ENCODE results near the gene GPR137B.
"Not testable (repeated sequence)": the region's sequence is repeated elsewhere in the genome, so short reads cannot be mapped to it uniquely, and the experiment has no call there.

GPR137B gene

DNA sequence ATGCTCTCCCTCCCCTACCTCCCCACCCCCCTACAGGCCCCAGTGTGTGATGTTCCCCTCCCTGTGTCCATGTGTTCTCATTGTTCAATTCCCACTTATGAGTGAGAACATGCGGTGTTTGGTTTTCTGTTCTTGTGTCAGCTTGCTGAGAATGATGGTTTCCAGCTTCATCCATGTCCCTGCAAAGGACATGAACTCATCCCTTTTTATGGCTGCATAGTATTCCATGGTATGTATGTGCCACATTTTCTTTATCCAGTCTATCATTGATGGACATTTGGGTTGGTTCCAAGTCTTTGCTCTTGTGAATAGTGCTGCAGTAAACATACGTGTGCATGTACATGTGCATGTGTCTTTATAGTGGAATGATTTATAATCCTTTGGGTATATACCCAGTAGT is 44.1 kb downstream of the GPR137B start:
- H3K9me3 ChIP-seq (ENCODE audit: control insufficient read depth in 1 of 2, low read length in 2 of 2); H3K4me3 ChIP-seq (ENCODE audit: low read depth in 1 of 2, low read length in 2 of 2); H3K36me3 ChIP-seq (ENCODE audit: control insufficient read depth in 1 of 2, insufficient read depth in 2 of 2, low read length in 2 of 2); H3K9ac ChIP-seq (ENCODE audit: low read depth in 1 of 2, low read length in 2 of 2); H3K27ac ChIP-seq (ENCODE audit: low read depth, low read length); H3K4me1 ChIP-seq (ENCODE audit: control insufficient read depth in 1 of 2, insufficient read depth in 2 of 2, low read length in 2 of 2); H3K27me3 ChIP-seq (ENCODE audit: control insufficient read depth in 1 of 2, insufficient read depth in 2 of 2, low read length in 2 of 2): not testable (repeated sequence)

DNA sequence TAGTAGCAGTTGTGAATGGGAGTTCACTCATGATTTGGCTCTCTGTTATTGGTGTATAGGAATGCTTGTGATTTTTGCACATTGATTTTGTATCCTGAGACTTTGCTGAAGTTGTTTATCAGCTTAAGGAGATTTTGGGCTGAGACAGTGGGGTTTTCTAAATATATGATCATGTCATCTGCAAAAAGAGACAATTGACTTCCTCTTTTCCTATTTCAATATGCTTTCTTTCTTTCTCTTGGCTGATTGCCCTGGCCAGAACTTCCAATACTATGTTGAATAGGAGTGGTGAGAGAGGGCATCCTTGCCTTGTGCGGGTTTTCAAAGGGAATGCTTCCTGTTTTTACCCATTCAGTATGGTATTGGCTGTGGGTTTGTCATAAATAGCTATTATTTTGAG is 45.7 kb downstream of the GPR137B start:
- H3K27me3 ChIP-seq (ENCODE audit: control insufficient read depth in 1 of 2, insufficient read depth in 2 of 2, low read length in 2 of 2); H3K36me3 ChIP-seq (ENCODE audit: control insufficient read depth in 1 of 2, insufficient read depth in 2 of 2, low read length in 2 of 2): not testable (repeated sequence)

DNA sequence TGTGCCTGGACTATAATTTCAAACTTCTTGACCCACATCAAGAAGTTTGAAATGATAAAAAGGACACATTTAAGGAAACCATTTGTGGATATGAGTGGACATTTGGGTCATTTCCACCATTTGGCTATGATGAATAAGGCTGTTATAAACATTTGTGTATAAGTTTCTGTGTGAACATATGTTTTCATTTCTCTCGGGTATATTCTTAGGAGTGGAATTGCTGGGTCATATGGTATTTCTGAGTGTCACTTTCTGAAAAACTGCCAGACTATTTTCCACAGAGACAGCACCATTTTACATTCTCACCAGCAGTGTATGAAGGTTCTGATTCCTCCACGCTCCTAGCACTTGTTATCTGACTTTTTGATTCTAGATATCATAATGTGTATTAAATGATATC is 50.8 kb downstream of the GPR137B start:
- Histone ChIP-seq H3K9ac (ENCODE audit: low read depth in 1 of 2, low read length in 2 of 2) (no peak overlapping the region), H3K9me3 (ENCODE audit: control insufficient read depth in 1 of 2, low read length in 2 of 2) (peaks cover 0 to 3% of the 10 kb centered on the region in 2 donors), H3K27ac (ENCODE audit: low read depth, low read length) (no peak overlapping the region), H3K27me3 (ENCODE audit: control insufficient read depth in 1 of 2, insufficient read depth in 2 of 2, low read length in 2 of 2) (no peaks in the 10 kb centered on the region), H3K4me3 (ENCODE audit: low read depth in 1 of 2, low read length in 2 of 2) (no peak overlapping the region), H3K36me3 (ENCODE audit: control insufficient read depth in 1 of 2, insufficient read depth in 2 of 2, low read length in 2 of 2) (peaks cover 0 to 3% of the 10 kb centered on the region in 2 donors), H3K4me1 (ENCODE audit: control insufficient read depth in 1 of 2, insufficient read depth in 2 of 2, low read length in 2 of 2) (no peaks in the 10 kb centered on the region)

More for the DNA sequence above, 45.7 kb downstream of the GPR137B start:
- H3K9me3 ChIP-seq (ENCODE audit: control insufficient read depth in 1 of 2, low read length in 2 of 2); H3K4me1 ChIP-seq (ENCODE audit: control insufficient read depth in 1 of 2, insufficient read depth in 2 of 2, low read length in 2 of 2); H3K4me3 ChIP-seq (ENCODE audit: low read depth in 1 of 2, low read length in 2 of 2); H3K9ac ChIP-seq (ENCODE audit: low read depth in 1 of 2, low read length in 2 of 2); H3K27ac ChIP-seq (ENCODE audit: low read depth, low read length): not testable (repeated sequence)

DNA sequence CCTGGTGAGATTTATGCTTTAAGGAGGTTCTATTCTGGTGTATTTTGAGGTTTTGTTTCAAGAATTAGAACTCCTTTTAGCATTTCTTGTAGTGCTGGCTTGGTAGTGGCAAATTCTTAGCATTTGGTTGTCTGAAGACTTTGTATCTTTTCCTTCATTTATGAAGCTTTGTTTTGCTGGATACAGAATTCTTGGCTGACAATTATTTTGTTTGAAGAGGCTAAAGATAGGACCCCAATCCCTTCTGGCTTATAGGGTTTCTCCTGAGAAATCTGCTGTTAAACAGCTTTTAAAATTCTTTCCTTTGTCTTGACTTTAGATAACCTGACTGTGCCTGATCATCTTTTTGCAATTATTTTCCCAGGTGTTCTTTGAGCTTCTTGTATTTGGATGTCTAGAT is 58.6 kb downstream of the GPR137B start:
- H3K4me3 ChIP-seq (ENCODE audit: low read depth in 1 of 2, low read length in 2 of 2): no peak overlapping the region
- H3K36me3 ChIP-seq (ENCODE audit: control insufficient read depth in 1 of 2, insufficient read depth in 2 of 2, low read length in 2 of 2): peaks cover 0 to 10% of the 10 kb centered on the region in 2 donors
- no peak overlapping the region for H3K9ac ChIP-seq (ENCODE audit: low read depth in 1 of 2, low read length in 2 of 2)
- no peak overlapping the region for H3K27ac ChIP-seq (ENCODE audit: low read depth, low read length)
- H3K27me3 ChIP-seq (ENCODE audit: control insufficient read depth in 1 of 2, insufficient read depth in 2 of 2, low read length in 2 of 2): no peaks in the 10 kb centered on the region
- peaks cover 13 to 28% of the 10 kb centered on the region in 2 donors for H3K9me3 ChIP-seq (ENCODE audit: control insufficient read depth in 1 of 2, low read length in 2 of 2)
- no peaks in the 10 kb centered on the region for H3K4me1 ChIP-seq (ENCODE audit: control insufficient read depth in 1 of 2, insufficient read depth in 2 of 2, low read length in 2 of 2)

DNA sequence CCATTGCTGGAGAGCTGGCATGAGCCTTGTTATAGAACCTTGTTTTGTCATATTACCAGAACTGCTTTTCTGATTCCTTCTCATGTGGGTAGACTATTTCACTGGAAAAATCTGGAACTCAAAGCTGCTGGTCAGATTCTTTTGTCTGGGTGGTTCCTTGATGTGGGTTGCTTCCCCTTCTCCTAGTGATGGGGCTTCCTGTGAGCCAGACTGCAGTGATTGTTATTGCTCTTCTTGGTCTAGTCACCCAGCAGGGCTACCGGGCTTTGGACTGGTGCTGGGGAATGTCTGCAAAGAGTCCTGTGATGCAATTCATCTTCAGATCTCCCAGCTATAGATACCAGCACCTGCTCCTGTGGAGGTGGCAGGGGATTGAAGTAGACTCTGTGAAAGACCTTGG is 59.4 kb downstream of the GPR137B start:
- Histone ChIP-seq H3K9me3 (ENCODE audit: control insufficient read depth in 1 of 2, low read length in 2 of 2) (peaks cover 13 to 28% of the 10 kb centered on the region in 2 donors), H3K4me3 (ENCODE audit: low read depth in 1 of 2, low read length in 2 of 2) (no peak overlapping the region), H3K27me3 (ENCODE audit: control insufficient read depth in 1 of 2, insufficient read depth in 2 of 2, low read length in 2 of 2) (no peaks in the 10 kb centered on the region), H3K9ac (ENCODE audit: low read depth in 1 of 2, low read length in 2 of 2) (no peak overlapping the region), H3K36me3 (ENCODE audit: control insufficient read depth in 1 of 2, insufficient read depth in 2 of 2, low read length in 2 of 2) (peaks cover 0 to 13% of the 10 kb centered on the region in 2 donors), H3K4me1 (ENCODE audit: control insufficient read depth in 1 of 2, insufficient read depth in 2 of 2, low read length in 2 of 2) (no peaks in the 10 kb centered on the region), H3K27ac (ENCODE audit: low read depth, low read length) (no peak overlapping the region)

DNA sequence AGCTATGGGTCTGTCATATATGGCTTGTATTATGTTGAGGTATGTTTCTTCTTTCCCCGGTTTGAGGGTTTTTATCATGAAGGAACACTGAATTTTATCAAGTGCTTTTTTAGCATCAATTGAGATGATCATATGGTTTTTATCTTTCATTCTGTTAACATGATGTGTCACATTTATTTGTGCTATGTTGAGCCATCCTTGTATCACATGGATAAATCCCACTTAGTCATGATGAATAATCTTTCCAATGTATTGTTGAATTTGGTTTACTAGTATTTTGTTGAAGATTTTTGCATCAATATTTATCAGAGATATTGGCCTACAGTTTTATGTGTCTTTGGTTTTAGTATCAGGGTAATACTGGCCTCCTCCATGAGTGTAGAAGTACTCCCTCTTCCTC is 61.7 kb downstream of the GPR137B start:
- Histone ChIP-seq H3K4me1 (ENCODE audit: control insufficient read depth in 1 of 2, insufficient read depth in 2 of 2, low read length in 2 of 2) (no peaks in the 10 kb centered on the region), H3K4me3 (ENCODE audit: low read depth in 1 of 2, low read length in 2 of 2) (no peak overlapping the region), H3K27ac (ENCODE audit: low read depth, low read length) (no peak overlapping the region), H3K36me3 (ENCODE audit: control insufficient read depth in 1 of 2, insufficient read depth in 2 of 2, low read length in 2 of 2) (peaks cover 4 to 13% of the 10 kb centered on the region in 2 donors), H3K9ac (ENCODE audit: low read depth in 1 of 2, low read length in 2 of 2) (no peak overlapping the region), H3K27me3 (ENCODE audit: control insufficient read depth in 1 of 2, insufficient read depth in 2 of 2, low read length in 2 of 2) (no peaks in the 10 kb centered on the region), H3K9me3 (ENCODE audit: control insufficient read depth in 1 of 2, low read length in 2 of 2) (peaks cover 13 to 24% of the 10 kb centered on the region in 2 donors)

DNA sequence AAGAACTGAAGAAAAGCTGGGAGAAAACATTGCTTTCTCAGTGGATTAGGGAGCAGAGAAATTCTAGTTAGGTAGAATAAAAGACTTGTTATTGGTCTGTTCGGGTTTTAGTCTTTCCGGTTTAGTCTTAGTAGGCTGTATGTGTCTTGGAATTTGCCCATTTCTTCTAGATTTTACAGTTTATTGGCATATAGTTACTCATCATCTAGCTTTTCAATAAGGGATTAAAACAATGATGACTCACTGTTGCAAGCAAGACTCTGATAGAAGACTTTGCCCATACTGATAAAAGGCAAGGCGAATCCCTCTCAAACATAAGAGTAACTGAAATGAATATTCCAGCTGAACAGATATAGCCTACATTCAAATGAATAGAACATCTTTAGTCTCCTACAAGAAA is 62.3 kb downstream of the GPR137B start:
- Histone ChIP-seq H3K36me3 (ENCODE audit: control insufficient read depth in 1 of 2, insufficient read depth in 2 of 2, low read length in 2 of 2) (peaks cover 4 to 13% of the 10 kb centered on the region in 2 donors), H3K27me3 (ENCODE audit: control insufficient read depth in 1 of 2, insufficient read depth in 2 of 2, low read length in 2 of 2) (no peaks in the 10 kb centered on the region), H3K4me1 (ENCODE audit: control insufficient read depth in 1 of 2, insufficient read depth in 2 of 2, low read length in 2 of 2) (no peaks in the 10 kb centered on the region), H3K4me3 (ENCODE audit: low read depth in 1 of 2, low read length in 2 of 2) (no peak overlapping the region), H3K9me3 (ENCODE audit: control insufficient read depth in 1 of 2, low read length in 2 of 2) (peaks cover 13 to 24% of the 10 kb centered on the region in 2 donors), H3K27ac (ENCODE audit: low read depth, low read length) (no peak overlapping the region), H3K9ac (ENCODE audit: low read depth in 1 of 2, low read length in 2 of 2) (no peak overlapping the region)

DNA sequence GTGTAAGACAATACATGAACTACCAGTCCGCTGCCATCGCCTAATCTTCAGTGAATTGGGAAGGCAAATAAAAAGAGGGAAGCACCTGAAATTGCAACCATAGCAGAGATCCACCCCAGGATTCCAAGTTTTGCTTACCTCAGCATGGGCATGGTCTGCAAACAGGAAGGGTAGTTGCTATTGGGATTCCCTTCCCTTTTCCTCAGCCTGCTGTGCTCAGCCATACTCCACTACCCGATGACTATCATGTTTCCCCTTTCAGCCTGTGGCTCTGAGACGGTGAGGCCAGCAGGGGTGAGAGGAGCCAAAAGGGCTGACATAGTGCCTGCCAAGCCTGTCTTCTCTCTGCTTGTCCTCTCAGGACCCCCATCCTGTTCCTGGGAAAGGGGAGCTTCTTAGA is 64.2 kb downstream of the GPR137B start:
- peaks cover 4 to 13% of the 10 kb centered on the region in 2 donors for H3K36me3 ChIP-seq (ENCODE audit: control insufficient read depth in 1 of 2, insufficient read depth in 2 of 2, low read length in 2 of 2)
- no peak overlapping the region for H3K4me3 ChIP-seq (ENCODE audit: low read depth in 1 of 2, low read length in 2 of 2)
- no peaks in the 10 kb centered on the region for H3K27me3 ChIP-seq (ENCODE audit: control insufficient read depth in 1 of 2, insufficient read depth in 2 of 2, low read length in 2 of 2)
- no peaks in the 10 kb centered on the region for H3K4me1 ChIP-seq (ENCODE audit: control insufficient read depth in 1 of 2, insufficient read depth in 2 of 2, low read length in 2 of 2)
- H3K9me3 ChIP-seq (ENCODE audit: control insufficient read depth in 1 of 2, low read length in 2 of 2): peaks cover 4 to 6% of the 10 kb centered on the region in 2 donors
- H3K27ac ChIP-seq (ENCODE audit: low read depth, low read length): no peak overlapping the region
- no peak overlapping the region for H3K9ac ChIP-seq (ENCODE audit: low read depth in 1 of 2, low read length in 2 of 2)

DNA sequence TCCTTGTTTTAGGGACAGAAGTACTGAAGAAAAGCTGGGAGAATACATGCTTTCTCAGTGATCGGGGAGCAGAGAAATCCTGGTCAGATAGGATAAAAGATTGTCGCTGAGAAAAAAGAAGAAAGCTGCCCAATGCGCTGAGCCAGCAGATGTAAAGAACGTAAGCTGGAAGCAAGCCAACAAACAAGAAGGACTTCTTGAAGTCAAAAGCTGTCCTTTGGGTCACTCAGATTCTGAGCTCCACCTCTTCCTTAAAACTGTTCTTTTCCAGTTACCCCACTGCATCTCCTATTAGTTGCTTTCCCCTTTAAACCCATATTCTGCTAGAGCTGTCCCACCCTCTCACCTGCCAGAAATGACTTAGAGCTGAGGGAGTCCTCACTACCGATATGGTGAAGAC is 64.8 kb downstream of the GPR137B start:
- Histone ChIP-seq H3K9me3 (ENCODE audit: control insufficient read depth in 1 of 2, low read length in 2 of 2) (peaks cover under 1% of the 10 kb centered on the region in 2 donors), H3K4me3 (ENCODE audit: low read depth in 1 of 2, low read length in 2 of 2) (no peak overlapping the region), H3K9ac (ENCODE audit: low read depth in 1 of 2, low read length in 2 of 2) (no peak overlapping the region), H3K27ac (ENCODE audit: low read depth, low read length) (no peak overlapping the region), H3K4me1 (ENCODE audit: control insufficient read depth in 1 of 2, insufficient read depth in 2 of 2, low read length in 2 of 2) (no peaks in the 10 kb centered on the region), H3K36me3 (ENCODE audit: control insufficient read depth in 1 of 2, insufficient read depth in 2 of 2, low read length in 2 of 2) (peaks cover 4 to 8% of the 10 kb centered on the region in 2 donors), H3K27me3 (ENCODE audit: control insufficient read depth in 1 of 2, insufficient read depth in 2 of 2, low read length in 2 of 2) (no peaks in the 10 kb centered on the region)

DNA sequence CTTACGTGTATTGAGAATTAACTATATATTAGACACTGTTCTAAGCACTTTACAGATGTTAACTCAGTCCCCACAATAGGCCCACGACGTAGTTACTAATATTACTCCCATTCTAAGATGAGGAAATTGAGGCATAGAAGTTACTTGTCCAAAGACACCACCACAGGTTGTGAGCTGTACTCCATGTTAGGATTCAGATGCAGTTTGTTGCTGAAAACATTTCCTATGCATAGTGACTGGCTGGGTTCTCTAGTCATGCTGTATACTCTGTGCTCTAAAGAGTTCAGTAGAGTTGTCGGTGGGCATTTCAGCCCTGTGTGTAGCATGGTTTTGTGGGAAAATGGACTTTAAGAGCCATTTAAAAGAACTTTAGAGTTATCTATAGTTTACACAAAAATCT is 65.2 kb downstream of the GPR137B start:
- Histone ChIP-seq H3K9ac (ENCODE audit: low read depth in 1 of 2, low read length in 2 of 2) (no peak overlapping the region), H3K4me1 (ENCODE audit: control insufficient read depth in 1 of 2, insufficient read depth in 2 of 2, low read length in 2 of 2) (no peaks in the 10 kb centered on the region), H3K9me3 (ENCODE audit: control insufficient read depth in 1 of 2, low read length in 2 of 2) (no peaks in the 10 kb centered on the region), H3K27ac (ENCODE audit: low read depth, low read length) (no peak overlapping the region), H3K4me3 (ENCODE audit: low read depth in 1 of 2, low read length in 2 of 2) (no peak overlapping the region), H3K36me3 (ENCODE audit: control insufficient read depth in 1 of 2, insufficient read depth in 2 of 2, low read length in 2 of 2) (peaks cover 4 to 7% of the 10 kb centered on the region in 2 donors), H3K27me3 (ENCODE audit: control insufficient read depth in 1 of 2, insufficient read depth in 2 of 2, low read length in 2 of 2) (no peaks in the 10 kb centered on the region)

DNA sequence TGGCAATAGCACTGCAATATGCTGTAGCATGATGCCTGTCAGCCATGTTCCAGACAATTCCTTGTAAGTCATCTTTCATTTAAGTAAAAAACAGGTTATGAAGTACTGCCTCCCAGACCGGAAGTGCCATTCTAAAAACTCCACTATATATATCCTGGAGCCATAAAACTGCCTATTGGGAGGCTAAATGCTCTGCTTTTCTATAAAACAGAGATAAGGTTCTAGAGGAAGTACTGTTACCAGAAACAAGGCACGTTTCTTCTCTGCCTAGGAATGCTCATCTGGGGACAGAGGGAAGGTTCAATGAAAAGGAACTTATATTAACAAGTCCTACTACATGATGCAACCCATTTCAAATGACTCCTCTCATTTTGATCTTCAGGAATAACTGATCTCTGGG is 66.8 kb downstream of the GPR137B start:
- Histone ChIP-seq H3K4me3 (ENCODE audit: low read depth in 1 of 2, low read length in 2 of 2) (no peak overlapping the region), H3K36me3 (ENCODE audit: control insufficient read depth in 1 of 2, insufficient read depth in 2 of 2, low read length in 2 of 2) (peaks cover 4 to 7% of the 10 kb centered on the region in 2 donors), H3K9ac (ENCODE audit: low read depth in 1 of 2, low read length in 2 of 2) (no peak overlapping the region)

More for the DNA sequence above, 66.8 kb downstream of the GPR137B start:
- Histone ChIP-seq H3K27ac (ENCODE audit: low read depth, low read length) (no peak overlapping the region), H3K9me3 (ENCODE audit: control insufficient read depth in 1 of 2, low read length in 2 of 2) (no peaks in the 10 kb centered on the region), H3K27me3 (ENCODE audit: control insufficient read depth in 1 of 2, insufficient read depth in 2 of 2, low read length in 2 of 2) (no peaks in the 10 kb centered on the region), H3K4me1 (ENCODE audit: control insufficient read depth in 1 of 2, insufficient read depth in 2 of 2, low read length in 2 of 2) (no peaks in the 10 kb centered on the region)
